H1 (cell line): ENCODE data around the gene ST3GAL3. TPM values are rescaled to one million over a fixed set of nuclear protein-coding genes. Genes with fewer than 3 reads are reported as not detected.

Experiments used
- ATF2 ChIP-seq: IDR thresholded peaks from 2 replicates; pipeline ENCODE4 v1.6.1; 2012; ENCODE audit warnings: low read length, inconsistent platforms
- BACH1 ChIP-seq: IDR thresholded peaks from 2 replicates; pipeline ENCODE4 v1.6.1; 2012; ENCODE audit warnings: low read length, improper control_type of control experiment
- CEBPB ChIP-seq: IDR thresholded peaks from 2 replicates; pipeline ENCODE4 v1.6.1; 2012; ENCODE audit warnings: low read depth, low read length
- KDM4A ChIP-seq: IDR thresholded peaks from one replicate; pipeline ENCODE4 v1.7.1; 2012; ENCODE audit warnings: low read depth, mild to moderate bottlenecking, moderate library complexity, low read length, inconsistent platforms; ENCODE audit not compliant: severe bottlenecking
- MAFK ChIP-seq: IDR thresholded peaks from 2 replicates; pipeline ENCODE4 v1.6.1; 2012; ENCODE audit warnings: low read depth, mild to moderate bottlenecking, improper control_type of control experiment, low read length
- SP2 ChIP-seq: IDR thresholded peaks from 2 replicates; pipeline ENCODE4 v1.6.1; 2012; ENCODE audit warnings: mild to moderate bottlenecking, low read length, inconsistent platforms
- SP4 ChIP-seq: IDR thresholded peaks from 2 replicates; pipeline ENCODE4 v1.6.1; 2012; ENCODE audit warnings: low read length, inconsistent platforms
- YY1 ChIP-seq: IDR thresholded peaks from 2 replicates; pipeline ENCODE4 v1.6.1; 2011; ENCODE audit warnings: low read depth, mild to moderate bottlenecking, low read length
- polyA plus RNA-seq, 7 experiments: library from polyadenylated mRNA; depleted of rRNA in 3 of 7; stranded (reverse) in 5 of 7; unstranded in 2 of 7; fragments of >200 nt in 5 of 7; fragments of 200-250 nt in 2 of 7; gene quantifications; 1 replicate in 5 of 7; 2 replicates in 1 of 7; 4 replicates in 1 of 7; pipeline versions ENCODE4 v1.2.1 to v1.2.3, GENCODE V29; 2011 to 2013; ENCODE audit warnings: missing spikeins in 2 of 7, mixed read lengths in 2 of 7
- total RNA-seq: library from RNA; stranded (reverse); fragmentation: NEBNext Ultra II Directional; extraction: Animal tissue kit (Norgen Biotek cat#: 25700); gene quantifications from 2 replicates; pipeline ENCODE4 v1.2.1, GENCODE V29; 2021

The ST3GAL3 gene
- total and polyA plus RNA-seq, 2 of the 8 experiments (the other 6 are each of a cell fraction or from before 2014, with no cell fraction given) = 6.8 to 7.0 TPM

- TF ChIP-seq BACH1 (no peak), MAFK (no peak), YY1 (no peak), CEBPB (no peak), ATF2 (no peak), SP4 (no peak), SP2 (no peak), KDM4A (no peak)
Measured at GRCh38 chr1:43818691-43819090, 111.4 kb downstream of the ST3GAL3 start (continued).
